ENCODE results near the gene APBA2. TPM values are rescaled to one million over a fixed set of nuclear protein-coding genes. Genes with fewer than 3 reads are reported as not detected.
"Not testable (repeated sequence)": the region's sequence is repeated elsewhere in the genome, so short reads cannot be mapped to it uniquely, and the experiment has no call there.

Gene APBA2
- 1 to 10 TPM; 3.2 to 7.9 (median 6.0) TPM for total RNA-seq

DNA sequence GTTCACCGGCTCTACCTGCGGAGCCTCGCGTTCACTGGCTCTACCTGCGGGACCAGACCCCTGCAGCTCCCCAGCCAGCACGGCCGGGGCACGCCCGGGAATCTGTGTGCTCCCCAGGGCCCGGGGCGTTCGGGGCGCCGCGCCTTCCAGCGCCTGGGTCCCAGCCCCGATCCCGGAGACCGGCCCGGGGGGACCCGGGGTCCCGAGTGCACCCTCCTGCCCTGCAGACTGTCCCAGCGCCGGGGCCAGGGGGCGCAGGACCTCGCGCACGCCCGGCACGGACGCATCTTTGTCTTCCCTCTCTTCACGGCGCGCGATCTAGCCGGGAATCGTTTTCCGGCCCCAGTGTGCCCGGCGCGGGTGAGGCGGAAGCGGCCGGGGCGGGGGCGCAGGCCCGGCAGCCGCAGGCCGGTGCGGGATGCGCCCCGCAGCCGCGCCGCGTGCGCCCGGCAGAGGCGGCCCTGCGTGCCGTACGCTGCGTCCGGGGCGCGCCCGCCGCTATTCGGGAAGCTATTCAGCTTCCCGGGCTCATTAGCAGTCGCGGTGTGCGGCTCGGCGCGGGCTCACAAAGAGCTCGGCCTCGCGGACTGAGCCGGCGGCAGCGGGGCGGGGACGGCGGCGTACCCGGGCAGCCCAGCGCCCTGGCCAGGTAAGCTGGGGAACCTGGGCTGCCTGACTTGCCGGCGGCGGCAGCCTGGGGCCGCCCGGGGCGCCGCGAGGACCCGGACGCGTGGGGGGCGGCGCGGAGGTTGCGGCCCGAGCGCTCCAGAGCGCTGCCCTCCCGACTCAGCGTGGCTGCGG, at the start of gene APBA2:
Gene APBA2 (plus strand): TSS at position 345 of the 801 bp plus-strand sequence. CDS start 167,911 bp downstream, outside the sequence.
- Histone ChIP-seq H3K4me1 (peaks cover 8 to 21% (median 11%) of the 10 kb centered on the region in 4 donors), H3K27me3 (peaks cover 0 to 23% (median 9%) of the 10 kb centered on the region in 4 donors), H3K27ac (peak within 1 kb of the TSS in 1 of 4 donors; percentile 31), H3K36me3 (no peaks in the 10 kb centered on the region), H3K4me3 (peak within 1 kb of the TSS; percentile 10 to 55 (median 52)), H3K9me3 (no peaks in the 10 kb centered on the region)
- ATAC-seq (ENCODE audit: low FRiP score in 2 of 2) (peak in 1 of 2 donors; percentile 16), DNase-seq (peak in 1 of 2 donors; percentile 88)
- WGBS, 2 donors, result 0% methylated on average over 1 of the region's 109 CpGs; no CpG with 5 or more reads in 1 of the 2 donors
- TF ChIP-seq POLR2A (IDR thresholded peaks at IDR 0.05), result no peak
- TF ChIP-seq, protein P1, sequence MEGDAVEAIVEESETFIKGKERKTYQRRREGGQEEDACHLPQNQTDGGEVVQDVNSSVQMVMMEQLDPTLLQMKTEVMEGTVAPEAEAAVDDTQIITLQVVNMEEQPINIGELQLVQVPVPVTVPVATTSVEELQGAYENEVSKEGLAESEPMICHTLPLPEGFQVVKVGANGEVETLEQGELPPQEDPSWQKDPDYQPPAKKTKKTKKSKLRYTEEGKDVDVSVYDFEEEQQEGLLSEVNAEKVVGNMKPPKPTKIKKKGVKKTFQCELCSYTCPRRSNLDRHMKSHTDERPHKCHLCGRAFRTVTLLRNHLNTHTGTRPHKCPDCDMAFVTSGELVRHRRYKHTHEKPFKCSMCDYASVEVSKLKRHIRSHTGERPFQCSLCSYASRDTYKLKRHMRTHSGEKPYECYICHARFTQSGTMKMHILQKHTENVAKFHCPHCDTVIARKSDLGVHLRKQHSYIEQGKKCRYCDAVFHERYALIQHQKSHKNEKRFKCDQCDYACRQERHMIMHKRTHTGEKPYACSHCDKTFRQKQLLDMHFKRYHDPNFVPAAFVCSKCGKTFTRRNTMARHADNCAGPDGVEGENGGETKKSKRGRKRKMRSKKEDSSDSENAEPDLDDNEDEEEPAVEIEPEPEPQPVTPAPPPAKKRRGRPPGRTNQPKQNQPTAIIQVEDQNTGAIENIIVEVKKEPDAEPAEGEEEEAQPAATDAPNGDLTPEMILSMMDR (IDR thresholded peaks at IDR 0.05), result no peak
- TF ChIP-seq EP300 (IDR thresholded peaks at IDR 0.05), result no peak
- TF ChIP-seq POLR2AphosphoS5 (IDR thresholded peaks at IDR 0.05), result no peak

DNA sequence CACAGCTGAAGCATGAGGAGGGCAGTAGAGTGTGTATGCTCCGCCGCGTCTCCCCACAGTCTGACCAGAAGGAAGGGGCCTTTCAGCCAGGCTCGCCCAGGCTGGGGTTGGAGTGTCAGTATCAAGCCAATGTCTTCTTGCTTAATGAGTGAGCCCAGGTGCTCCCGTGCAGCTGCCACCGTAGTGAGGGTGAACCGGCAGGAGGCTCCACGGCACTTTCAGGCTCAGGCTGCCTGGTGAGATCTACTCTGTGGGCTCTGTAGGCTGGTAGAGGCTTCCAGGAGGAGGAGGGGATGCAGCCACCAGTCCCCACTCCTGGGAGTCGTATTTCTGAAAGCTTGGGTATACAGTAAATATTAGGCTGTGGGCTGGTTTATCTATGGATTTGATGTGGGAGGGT, 45.5 kb upstream of the APBA2 start:
- not testable (repeated sequence) for H3K27ac ChIP-seq, H3K27me3 ChIP-seq
- 64 to 80% methylated on average over 1 to 3 of the region's 9 CpGs for WGBS, 2 donors

DNA sequence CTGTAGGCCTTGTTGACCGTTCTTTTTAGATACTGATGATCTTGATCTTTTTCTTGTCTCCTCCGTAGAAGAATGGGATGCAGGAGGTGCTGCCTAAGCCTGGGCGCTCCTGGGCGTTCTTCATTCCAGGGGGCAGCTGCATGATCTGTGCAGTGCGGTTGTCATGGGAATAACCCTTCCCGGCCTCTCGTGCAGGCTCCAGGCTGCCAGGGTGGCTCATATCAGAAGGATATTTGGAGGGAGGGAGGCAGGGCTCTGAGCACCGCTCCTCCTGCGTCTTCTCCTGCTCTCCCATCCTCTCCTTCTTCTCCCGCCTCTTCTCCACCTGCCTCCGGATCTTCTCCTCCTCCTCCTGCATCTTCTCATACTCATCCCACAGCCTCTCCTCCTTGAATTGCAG, 43.6 kb upstream of the APBA2 start:
- H3K27ac ChIP-seq; ATAC-seq (ENCODE audit: low FRiP score in 2 of 2); H3K27me3 ChIP-seq; DNase-seq; H3K9me3 ChIP-seq; H3K4me3 ChIP-seq; H3K36me3 ChIP-seq; H3K4me1 ChIP-seq: not testable (repeated sequence)
- WGBS, 2 donors, result 86 to 90% methylated on average over 11 of the region's 11 CpGs

More for the DNA sequence above, 45.5 kb upstream of the APBA2 start:
- DNase-seq; H3K9me3 ChIP-seq; ATAC-seq (ENCODE audit: low FRiP score in 2 of 2); H3K4me1 ChIP-seq; H3K4me3 ChIP-seq; H3K36me3 ChIP-seq: not testable (repeated sequence)

DNA sequence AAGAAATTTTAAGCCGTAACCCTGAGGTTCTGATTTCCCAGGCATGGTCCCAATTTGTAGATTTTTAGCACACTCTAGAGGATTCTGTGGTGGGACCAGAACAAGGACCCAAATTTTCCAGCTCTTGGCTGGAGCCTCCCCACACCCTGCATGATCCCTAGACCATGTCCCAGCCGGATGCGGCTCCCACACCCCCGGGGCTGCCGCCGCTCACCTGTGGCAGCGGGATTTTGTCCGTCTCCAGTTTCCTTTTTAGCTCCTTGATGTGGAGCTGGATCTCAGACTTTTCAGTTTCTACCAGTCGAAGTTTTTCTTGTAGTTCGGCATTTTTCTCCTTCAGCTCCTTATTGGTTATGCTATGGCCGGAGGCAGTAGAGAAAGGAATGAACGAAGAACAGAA, 42.3 kb upstream of the APBA2 start:
- ATAC-seq (ENCODE audit: low FRiP score in 2 of 2); DNase-seq; H3K27ac ChIP-seq; H3K4me3 ChIP-seq; H3K9me3 ChIP-seq; H3K36me3 ChIP-seq; H3K27me3 ChIP-seq; H3K4me1 ChIP-seq: not testable (repeated sequence)
- WGBS, 2 donors, result 95 to 97% methylated on average over 12 of the region's 12 CpGs

DNA sequence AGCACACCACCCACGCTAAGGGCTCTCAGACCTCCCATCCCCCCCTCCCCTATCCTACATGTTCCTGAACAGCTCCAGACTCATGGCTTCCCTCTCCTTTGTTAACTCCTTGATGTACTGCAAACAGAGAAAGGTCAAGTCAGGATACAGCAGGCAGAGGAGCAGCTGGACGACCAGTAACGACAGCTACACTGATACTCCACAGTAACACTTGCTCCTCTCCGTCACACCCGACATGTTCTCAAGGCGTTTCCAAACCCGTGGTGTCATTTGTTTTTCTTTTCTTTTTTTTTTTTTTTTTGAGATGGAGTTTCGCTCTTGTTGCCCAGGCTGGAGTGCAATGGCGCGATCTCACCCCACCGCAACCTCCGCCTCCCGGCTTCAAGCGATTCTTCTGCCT, 41.6 kb upstream of the APBA2 start:
- H3K27me3 ChIP-seq; H3K36me3 ChIP-seq; H3K4me1 ChIP-seq; H3K4me3 ChIP-seq; H3K9me3 ChIP-seq; ATAC-seq (ENCODE audit: low FRiP score in 2 of 2); H3K27ac ChIP-seq; DNase-seq: not testable (repeated sequence)
- 67 to 90% methylated on average over 7 to 8 of the region's 14 CpGs for WGBS, 2 donors

- not testable (repeated sequence) for H3K36me3 ChIP-seq; ATAC-seq (ENCODE audit: low FRiP score in 2 of 2); H3K4me1 ChIP-seq; H3K27me3 ChIP-seq; H3K27ac ChIP-seq; DNase-seq; H3K9me3 ChIP-seq; H3K4me3 ChIP-seq
- 65 to 74% methylated on average over 4 to 5 of the region's 5 CpGs for WGBS, 2 donors
These were observed 38.5 kb upstream of the APBA2 start for GRCh38 chr15:28847247-28847646.

GRCh38 chr15:28847959-28848358, 37.8 kb upstream of the APBA2 start:
- H3K4me3 ChIP-seq, H3K27me3 ChIP-seq, H3K36me3 ChIP-seq, H3K27ac ChIP-seq, DNase-seq, H3K9me3 ChIP-seq, H3K4me1 ChIP-seq: not testable (repeated sequence)
- ATAC-seq (ENCODE audit: low FRiP score in 2 of 2), result peak in 1 of 2 donors; percentile 22
- whole genome bisulfite sequencing, 2 donors, result 92 to 93% methylated on average over 6 to 8 of the region's 9 CpGs

GRCh38 chr15:28848521-28848920, 37.3 kb upstream of the APBA2 start, which contains the start of gene GOLGA6L7:
Gene GOLGA6L7, minus strand, starts transcription at chr15:28848644. Its CDS starts 95 bp downstream, at chr15:28848549.
- H3K4me1 ChIP-seq; H3K36me3 ChIP-seq; DNase-seq; H3K4me3 ChIP-seq; H3K27ac ChIP-seq; H3K9me3 ChIP-seq; H3K27me3 ChIP-seq; ATAC-seq (ENCODE audit: low FRiP score in 2 of 2): not testable (repeated sequence)
- WGBS, 2 donors, result 95 to 97% methylated on average over 13 of the region's 13 CpGs

DNA sequence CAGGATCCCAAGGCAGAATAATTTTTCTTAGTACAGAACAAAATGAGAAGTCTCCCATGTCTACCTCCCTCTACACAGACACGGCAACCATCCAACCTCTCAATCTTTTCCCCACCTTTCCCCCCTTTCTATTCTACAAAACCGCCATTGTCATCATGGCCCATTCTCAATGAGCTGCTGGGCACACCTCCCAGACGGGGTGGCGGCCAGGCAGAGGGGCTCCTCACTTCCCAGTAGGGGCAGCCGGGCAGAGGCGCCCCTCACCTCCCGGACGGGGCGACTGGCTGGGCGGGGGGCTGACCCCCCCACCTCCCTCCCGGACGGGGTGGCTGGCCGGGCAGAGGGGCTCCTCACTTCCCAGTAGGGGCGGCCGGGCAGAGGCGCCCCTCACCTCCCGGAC, 36.5 kb upstream of the APBA2 start:
- not testable (repeated sequence) for H3K4me1 ChIP-seq; DNase-seq; H3K27me3 ChIP-seq; H3K27ac ChIP-seq; ATAC-seq (ENCODE audit: low FRiP score in 2 of 2); H3K4me3 ChIP-seq; H3K9me3 ChIP-seq; H3K36me3 ChIP-seq
- 87 to 94% methylated on average over 4 to 8 of the region's 17 CpGs for WGBS, 2 donors

DNA sequence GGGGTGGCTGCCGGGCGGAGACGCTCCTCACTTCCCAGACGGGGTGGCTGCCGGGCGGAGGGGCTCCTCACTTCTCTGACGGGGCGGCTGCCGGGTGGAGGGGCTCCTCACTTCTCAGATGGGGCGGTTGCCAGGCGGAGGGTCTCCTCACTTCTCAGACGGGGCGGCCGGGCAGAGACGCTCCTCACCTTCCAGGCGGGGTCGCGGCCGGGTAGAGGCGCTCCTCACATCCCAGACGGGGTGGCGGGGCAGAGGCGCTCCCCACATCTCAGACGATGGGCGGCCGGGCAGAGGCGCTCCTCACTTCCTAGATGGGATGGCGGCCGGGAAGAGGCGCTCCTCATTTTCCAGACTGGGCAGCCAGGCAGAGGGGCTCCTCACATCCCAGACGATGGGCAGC, 36.0 kb upstream of the APBA2 start:
- DNase-seq; H3K36me3 ChIP-seq; H3K9me3 ChIP-seq; H3K4me1 ChIP-seq; H3K27me3 ChIP-seq; H3K27ac ChIP-seq; H3K4me3 ChIP-seq; ATAC-seq (ENCODE audit: low FRiP score in 2 of 2): not testable (repeated sequence)
- WGBS, 2 donors, result 97 to 100% methylated on average over 5 to 28 of the region's 31 CpGs

DNA sequence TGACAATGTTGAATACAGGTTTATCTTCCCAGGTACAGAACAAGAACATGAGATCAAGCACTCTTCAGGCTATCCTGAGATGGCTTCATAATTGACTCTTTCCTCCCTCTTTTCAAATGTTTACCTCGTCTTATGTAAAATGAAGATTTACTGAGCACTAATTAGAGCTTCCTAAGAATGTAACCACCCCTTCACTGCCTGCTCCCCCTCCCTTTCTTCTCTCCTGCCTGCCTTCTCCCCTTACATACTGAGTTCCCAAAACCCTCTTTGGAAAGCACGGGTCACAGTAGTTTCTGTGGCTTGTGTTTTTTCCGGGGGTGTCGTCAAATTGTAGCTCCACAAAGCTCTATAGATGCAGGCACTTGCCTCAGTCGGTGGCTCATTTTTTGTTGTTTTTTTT, 32.1 kb upstream of the APBA2 start:
- H3K27ac ChIP-seq; H3K9me3 ChIP-seq; H3K36me3 ChIP-seq; H3K27me3 ChIP-seq; H3K4me3 ChIP-seq; DNase-seq; H3K4me1 ChIP-seq; ATAC-seq (ENCODE audit: low FRiP score in 2 of 2): not testable (repeated sequence)
- WGBS, 2 donors, result 66 to 74% methylated on average over 5 of the region's 5 CpGs

DNA sequence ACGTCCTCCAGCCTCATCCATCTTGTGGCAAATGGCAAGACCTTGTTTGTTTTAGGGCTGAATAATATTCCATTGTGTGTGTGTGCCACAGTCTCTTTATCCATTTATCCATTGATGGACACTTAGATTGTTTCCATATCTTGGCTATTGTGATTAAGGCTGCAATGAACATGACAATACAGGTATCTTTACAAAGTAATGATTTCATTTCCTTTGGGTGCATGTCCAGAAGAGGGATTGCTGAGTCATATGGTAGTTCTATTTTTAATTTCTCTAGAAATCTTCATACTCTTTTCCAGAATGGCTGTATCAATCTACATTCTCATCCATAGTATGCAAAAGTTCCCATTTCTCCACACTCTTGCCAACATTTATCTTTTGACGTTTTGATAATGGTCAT, 31.2 kb upstream of the APBA2 start:
- ATAC-seq (ENCODE audit: low FRiP score in 2 of 2); H3K9me3 ChIP-seq; H3K36me3 ChIP-seq; H3K4me3 ChIP-seq; H3K27me3 ChIP-seq; DNase-seq; H3K4me1 ChIP-seq; H3K27ac ChIP-seq: not testable (repeated sequence)
- 76 to 78% methylated on average over 2 of the region's 2 CpGs for WGBS, 2 donors

Measured in upper lobe of left lung (tissue), 6 donors.